NCI-H748 (cell line): ENCODE results near the gene STK39.
"Not testable (repeated sequence)": the region's sequence is repeated elsewhere in the genome, so short reads cannot be mapped to it uniquely, and the experiment has no call there.

Source experiments
- DNase-seq: peaks from one replicate; lab custom pipeline; 2025; ENCODE audit not compliant: unreplicated experiment; lab: John Stamatoyannopoulos, UW

Gene STK39

DNA sequence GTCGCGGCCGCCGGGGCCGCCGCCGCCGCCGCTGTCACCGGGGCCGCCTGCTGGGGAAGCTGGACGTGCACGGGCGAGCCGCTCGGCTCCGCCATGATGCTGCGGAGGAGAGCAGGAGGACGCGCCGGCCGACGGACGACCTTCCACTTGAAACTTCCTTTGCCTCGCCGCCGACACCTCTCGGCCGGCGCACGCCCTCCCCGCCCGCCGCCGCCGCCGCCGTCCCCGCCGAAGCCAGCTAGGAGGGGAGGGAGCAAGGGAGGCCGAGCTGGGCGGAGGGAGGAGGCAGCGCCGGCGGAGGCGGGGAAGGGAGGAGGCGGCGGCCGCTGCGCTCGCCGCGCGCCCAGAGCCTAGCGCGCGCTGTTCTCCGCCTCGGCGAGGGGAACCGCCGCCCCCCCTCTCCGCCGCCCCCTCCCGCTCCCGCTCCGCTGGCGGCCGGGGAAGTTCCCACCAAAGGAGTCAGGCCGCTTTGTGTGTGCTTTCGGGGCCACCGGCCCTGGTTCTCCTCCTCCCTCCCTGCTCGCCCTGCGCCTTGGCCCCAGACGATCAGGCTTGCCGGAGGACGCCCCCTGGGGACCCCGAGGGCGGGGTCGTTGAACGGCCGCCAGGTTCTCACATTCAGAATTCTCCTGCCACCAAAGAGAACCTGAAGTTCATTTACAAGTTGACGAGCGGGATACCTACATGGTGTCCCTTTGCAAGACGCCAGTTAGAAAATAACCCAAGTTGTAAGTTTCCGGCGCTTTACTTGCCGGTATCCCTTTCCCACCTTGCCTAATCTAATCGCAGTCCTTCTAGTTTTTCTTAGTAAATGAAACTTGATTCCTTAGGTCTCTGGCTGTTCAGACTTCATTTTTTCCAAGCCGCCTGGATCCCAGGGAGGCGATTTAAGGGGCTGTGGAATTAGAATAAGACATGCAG lies at the start of gene STK39:
Gene STK39, minus strand, starts transcription at position 255 of the 921 bp plus-strand sequence. Its CDS starts 160 bp downstream, at position 95.
- peak; percentile 91 for DNase-seq

GRCh38 chr2:168295051-168295450 lies 47.7 kb upstream of the STK39 start:
- DNase-seq: no peak

DNA sequence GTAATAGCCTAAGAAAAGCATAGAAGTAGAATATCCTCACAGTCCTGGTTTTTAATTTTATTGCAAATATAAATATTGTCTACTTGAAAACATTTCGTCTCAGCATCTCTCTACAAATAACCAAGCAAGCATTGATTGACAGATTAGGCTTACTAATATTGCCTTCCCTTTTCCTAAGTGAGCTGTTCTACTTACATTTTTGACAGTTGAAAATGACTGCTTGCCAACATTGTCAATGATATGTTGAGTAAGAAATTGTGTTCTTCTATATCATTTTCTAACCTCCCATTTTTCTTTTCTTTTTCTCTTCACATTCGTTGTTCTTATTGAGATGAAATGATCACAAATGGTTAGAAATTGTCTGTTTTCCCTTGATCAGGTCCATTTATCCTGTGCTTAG lies 47.0 kb upstream of the STK39 start:
- DNase-seq: no peak

GRCh38 chr2:168293766-168294165 lies 46.4 kb upstream of the STK39 start:
- DNase-seq: no peak

DNA sequence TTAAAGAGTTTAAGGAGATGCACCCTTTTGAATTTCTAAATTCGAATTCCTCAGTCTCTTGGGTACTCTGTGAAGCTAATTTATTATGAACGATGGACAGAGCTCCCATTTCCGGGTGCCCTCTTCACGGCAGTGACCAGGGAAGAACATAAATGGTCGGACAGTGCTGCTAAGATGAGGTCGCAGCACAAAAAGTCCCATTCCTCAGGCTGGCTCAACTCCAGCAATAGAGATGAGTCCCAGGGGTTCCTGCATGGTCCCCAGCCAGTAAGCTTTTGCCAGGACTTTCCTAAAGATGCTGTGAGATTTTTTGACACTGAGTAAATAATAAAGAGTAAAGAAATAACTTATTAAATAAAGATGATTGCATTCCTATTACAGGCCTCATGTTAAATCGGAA lies 43.0 kb upstream of the STK39 start:
- DNase-seq: no peak

- no peak for DNase-seq
Measured at GRCh38 chr2:168289880-168290279, 42.5 kb upstream of the STK39 start.

DNA sequence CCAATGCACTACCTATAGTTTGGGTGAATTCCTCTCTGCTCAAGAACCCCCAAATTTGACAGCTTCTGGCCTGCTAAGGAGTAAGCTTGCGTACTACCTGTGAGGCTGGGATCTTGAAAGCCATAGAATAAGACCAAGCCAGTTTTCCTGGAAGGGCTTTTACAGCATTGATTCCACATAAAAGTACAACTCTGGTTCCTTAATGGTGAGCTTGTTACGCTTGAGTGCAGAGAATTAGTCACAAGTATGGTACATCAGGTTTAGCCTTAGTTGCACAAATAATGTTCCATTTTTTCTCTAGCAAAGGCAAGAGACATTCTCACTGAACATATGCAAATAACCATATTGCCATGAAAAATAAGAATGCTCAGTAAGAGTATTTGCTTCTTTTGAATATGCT lies 39.1 kb upstream of the STK39 start:
- no peak for DNase-seq

DNA sequence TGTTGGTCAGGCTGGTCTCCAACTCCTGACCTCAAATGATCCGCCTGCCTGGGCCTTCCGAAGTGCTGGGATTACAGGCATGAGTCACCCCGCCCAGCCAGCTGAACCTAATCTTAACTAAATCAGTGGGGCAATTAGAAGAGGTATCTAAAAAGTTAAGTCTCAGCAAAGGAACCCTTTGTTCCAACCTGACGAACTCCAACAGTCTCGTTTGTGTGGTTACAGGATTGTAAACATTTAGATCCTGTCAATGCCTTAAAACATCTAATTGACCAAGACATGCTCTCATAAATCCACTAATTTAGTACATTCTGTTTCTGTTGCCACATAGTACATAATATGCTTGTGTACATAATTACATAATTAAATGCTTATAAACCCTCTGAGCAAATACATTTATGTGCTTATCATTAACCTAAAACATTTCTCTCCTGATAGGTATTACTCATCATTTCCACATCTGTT lies 31.1 kb upstream of the STK39 start:
- peak; percentile 92 for DNase-seq

GRCh38 chr2:168277276-168277675 lies 29.9 kb upstream of the STK39 start:
- DNase-seq: no peak

GRCh38 chr2:168272225-168272624 lies 24.8 kb upstream of the STK39 start:
- DNase-seq: peak; percentile 73

DNA sequence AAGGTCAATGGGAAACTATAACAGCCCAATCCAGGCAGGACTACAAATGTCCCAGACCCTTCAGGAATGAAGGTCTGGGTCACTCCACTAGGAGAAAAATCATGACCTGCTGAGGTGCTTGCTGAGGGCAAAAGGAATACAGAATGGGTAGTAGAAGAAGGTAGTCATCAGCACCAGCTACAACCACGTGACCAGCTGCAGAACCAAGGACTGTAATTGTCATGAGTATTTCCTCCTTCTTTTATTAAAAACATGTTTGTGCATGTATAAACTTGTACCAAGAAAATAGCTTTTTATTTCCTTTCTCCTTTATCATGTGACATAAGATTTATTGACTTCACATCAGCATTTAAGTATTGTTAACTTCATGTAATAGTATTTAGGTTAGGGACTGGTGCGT lies 15.5 kb upstream of the STK39 start:
- not testable (repeated sequence) for DNase-seq

DNA sequence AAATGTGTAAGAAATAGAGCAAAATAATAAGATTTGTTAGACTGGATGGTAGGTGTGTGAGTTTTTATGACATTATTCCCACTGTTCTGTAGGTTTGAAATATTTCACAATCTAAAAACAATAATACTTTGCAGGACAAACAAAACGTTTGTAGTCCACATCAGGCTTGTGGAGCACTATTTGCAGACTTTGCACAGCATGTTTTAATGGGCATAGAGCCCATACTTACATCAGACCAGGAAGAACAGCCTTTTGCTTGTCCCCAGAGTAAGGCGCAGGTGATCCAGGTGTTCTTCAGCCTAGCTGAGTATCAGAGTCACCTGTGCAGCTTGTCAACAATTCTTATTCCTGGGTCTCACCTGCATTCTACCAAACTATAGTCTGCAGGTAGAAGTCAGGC lies 9.1 kb upstream of the STK39 start:
- DNase-seq: no peak

DNA sequence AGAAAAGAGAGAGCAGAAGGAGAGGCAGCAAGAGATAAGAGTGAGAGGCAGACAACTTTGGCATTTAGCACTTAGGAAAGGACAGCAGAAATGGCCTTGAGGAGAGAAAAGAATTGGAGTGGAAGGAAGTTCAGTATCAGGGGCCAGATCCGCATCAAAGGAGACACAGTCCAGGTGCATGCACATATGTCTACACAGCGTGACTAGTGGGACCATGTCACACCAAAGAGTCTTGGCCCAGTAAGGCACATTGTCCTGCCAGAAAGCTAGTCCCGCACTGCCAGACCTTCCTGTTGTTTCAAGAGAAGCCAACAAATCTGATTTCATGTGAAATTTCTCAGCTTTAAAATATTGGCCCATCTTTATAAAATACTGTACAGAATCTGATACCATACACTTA lies 8.5 kb upstream of the STK39 start:
- DNase-seq: no peak

DNA sequence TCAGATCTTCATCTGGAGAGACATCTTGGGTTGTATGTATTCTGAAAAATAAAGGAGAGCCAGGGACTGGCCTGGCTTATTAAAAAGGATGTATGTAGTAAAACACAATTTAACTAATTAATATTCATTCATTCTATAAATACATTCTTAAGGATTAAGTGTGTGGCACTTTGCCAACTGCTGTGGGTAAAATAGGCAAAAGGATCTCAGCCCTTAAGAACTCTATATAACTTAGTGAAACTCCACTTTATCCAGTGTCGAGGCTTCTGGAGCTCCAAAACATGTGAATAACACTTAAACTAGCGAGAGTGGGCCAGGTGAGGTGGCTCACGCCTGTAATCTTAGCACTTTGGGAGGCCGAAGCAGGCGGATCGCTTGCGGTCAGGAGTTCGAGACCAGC lies 7.7 kb upstream of the STK39 start:
- DNase-seq: no peak

GRCh38 chr2:168254158-168254935 lies 7.0 kb upstream of the STK39 start:
- peak; percentile 32 for DNase-seq

- DNase-seq: no peak
Measured at GRCh38 chr2:168253379-168253778, 6.0 kb upstream of the STK39 start.

DNA sequence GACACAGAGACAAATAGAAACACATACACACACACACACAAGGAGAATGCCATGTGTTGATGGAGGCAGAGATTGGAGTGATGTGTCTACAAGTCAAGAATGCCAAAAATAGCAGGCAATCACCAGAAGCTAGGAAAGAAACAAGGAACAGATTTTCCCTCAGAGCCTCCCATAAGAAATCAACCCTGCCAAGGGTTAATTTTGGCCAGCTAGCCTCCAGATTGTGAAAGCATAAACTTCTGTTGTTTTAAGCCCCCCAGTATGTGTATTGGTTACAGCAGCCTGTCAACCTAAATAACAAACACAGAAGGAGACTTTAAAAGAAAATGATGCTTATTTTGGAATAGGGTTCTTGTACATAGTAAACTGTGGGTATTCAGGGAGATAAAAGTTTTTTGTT lies 5.6 kb upstream of the STK39 start:
- no peak for DNase-seq

DNA sequence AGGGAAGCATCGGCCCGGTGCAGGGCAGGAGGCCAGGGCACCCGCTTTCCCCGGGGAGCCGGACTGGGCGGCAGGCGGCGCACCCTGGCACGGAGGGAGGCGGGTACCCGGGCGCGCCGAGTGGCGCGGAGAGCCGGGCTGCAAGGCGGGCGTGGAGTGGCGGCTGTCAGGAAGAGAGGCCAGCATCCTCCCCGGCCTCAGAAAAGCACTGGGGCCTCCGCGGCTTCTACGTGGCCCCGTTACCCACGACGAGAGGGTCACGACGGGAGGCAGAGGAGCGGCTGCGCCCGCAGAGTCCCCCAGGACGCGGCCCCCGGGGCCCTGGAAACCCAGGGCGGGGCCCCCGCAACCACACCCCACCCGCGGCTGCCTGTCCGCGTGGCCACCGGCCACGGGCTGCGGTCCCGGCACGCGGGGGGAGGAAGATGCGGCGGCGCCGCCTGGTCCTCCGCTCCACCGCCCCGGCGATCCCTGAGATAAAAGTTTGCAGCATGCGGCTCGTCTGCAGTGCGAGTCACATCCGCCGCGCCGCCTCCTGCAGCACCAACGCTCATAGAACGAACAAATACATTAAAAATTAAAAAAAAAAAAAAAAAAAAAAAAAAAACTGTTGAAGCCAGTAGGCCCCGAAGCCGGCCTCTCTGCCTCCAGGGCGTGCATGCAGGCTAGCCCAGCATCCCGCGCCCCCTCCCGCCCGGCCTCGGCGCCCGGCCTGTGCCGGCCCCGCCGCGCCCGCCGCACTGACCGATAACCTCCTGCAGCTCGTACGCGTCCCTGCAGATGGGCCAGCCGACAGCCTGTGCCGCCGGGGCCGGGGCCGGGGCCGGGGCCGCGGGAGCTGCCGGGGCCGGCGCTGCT lies 683 bp downstream of the STK39 start:
- DNase-seq: peak; percentile 68

- no peak for DNase-seq
Measured at GRCh38 chr2:168246072-168246482, 1.3 kb downstream of the STK39 start.

- DNase-seq: no peak
Measured at GRCh38 chr2:168245074-168245825, 2.1 kb downstream of the STK39 start.
